ENCODE measurements around the gene HSPA9.

DNA sequence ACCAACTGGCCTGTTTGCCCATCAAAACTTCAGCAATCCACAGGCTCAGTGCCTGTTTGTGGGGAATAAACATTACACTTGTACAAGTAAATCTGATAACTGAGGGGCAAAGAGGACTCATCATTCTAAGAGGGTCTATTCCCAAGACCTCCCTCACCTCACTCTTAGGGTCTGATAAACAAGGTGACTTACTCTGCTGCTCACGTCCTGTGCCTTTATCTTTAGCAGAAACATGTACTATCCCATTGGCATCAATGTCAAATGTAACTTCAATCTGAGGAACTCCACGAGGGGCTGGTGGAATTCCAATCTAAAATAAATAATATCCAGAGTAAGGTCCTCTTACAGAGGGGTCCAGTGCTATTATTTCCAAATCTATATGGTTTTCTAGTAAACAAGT, 17.5 kb downstream of the HSPA9 start:
- TF ChIP-seq, protein P1, sequence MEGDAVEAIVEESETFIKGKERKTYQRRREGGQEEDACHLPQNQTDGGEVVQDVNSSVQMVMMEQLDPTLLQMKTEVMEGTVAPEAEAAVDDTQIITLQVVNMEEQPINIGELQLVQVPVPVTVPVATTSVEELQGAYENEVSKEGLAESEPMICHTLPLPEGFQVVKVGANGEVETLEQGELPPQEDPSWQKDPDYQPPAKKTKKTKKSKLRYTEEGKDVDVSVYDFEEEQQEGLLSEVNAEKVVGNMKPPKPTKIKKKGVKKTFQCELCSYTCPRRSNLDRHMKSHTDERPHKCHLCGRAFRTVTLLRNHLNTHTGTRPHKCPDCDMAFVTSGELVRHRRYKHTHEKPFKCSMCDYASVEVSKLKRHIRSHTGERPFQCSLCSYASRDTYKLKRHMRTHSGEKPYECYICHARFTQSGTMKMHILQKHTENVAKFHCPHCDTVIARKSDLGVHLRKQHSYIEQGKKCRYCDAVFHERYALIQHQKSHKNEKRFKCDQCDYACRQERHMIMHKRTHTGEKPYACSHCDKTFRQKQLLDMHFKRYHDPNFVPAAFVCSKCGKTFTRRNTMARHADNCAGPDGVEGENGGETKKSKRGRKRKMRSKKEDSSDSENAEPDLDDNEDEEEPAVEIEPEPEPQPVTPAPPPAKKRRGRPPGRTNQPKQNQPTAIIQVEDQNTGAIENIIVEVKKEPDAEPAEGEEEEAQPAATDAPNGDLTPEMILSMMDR (IDR thresholded peaks at IDR 0.05) = no peak
- no peak for TF ChIP-seq POLR2A (IDR thresholded peaks at IDR 0.05)
